Mucosa of rectum (tissue), 2 donors: ENCODE results near the gene OPCML.

Experiments used
- H3K27ac ChIP-seq, 2 donors: one replicate each; pipeline ENCODE4 v1.7.0; 2013; ENCODE audit warnings: inconsistent platforms in 2 of 2, low read depth in 2 of 2, low read length in 2 of 2
- H3K27me3 ChIP-seq, 2 donors: one replicate each; pipeline ENCODE4 v1.7.0; 2013; ENCODE audit warnings: low read length in 2 of 2; ENCODE audit not compliant: control insufficient read depth in 2 of 2, insufficient read depth in 2 of 2
- H3K36me3 ChIP-seq, 2 donors: one replicate each; pipeline ENCODE4 v1.7.0; 2013; ENCODE audit warnings: low read length in 2 of 2; ENCODE audit not compliant: control insufficient read depth in 2 of 2, insufficient read depth in 2 of 2
- H3K4me1 ChIP-seq, 2 donors: one replicate each; pipeline ENCODE4 v1.7.0; 2013; ENCODE audit warnings: low read length in 2 of 2, mild to moderate bottlenecking in 1 of 2; ENCODE audit not compliant: control insufficient read depth in 2 of 2, insufficient read depth in 2 of 2
- H3K4me3 ChIP-seq, 2 donors: one replicate each; pipeline ENCODE4 v1.7.0; 2013; ENCODE audit warnings: low read length in 2 of 2
- H3K9ac ChIP-seq, 2 donors: one replicate each; pipeline ENCODE4 v1.7.0; 2013; ENCODE audit warnings: low read length in 2 of 2, low read depth in 1 of 2, mild to moderate bottlenecking in 1 of 2
- H3K9me3 ChIP-seq, 2 donors: one replicate each; pipeline ENCODE4 v1.7.0; 2013; ENCODE audit warnings: low read length in 2 of 2; ENCODE audit not compliant: control insufficient read depth in 2 of 2
- donor health status: healthy.
- donor health status: Normal muscosa, but diverticular disease.

The OPCML gene

DNA sequence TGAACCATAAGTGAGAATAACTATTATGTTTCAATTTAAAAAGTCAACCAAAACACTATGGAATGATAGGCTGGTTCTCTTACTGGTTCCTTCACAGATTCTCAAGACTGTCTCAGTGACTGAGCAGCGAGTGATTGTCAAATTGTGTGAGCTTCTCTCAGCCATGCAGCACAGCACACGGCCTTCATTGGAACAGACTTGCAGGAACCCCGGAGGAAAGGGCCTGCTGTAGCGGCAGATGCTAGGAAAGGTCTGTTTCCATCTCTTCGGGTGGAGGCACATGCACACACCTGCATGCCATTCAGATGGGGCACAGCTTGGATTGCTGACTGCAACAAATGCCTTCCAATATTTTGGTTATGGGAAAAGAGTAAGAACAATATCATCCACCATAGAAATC lies 741.8 kb downstream of the OPCML start:
- Histone ChIP-seq H3K27ac (no peak overlapping the region), H3K9me3 (no peaks in the 10 kb centered on the region), H3K36me3 (no peaks in the 10 kb centered on the region), H3K9ac (no peak overlapping the region), H3K4me3 (no peak overlapping the region), H3K4me1 (no peaks in the 10 kb centered on the region), H3K27me3 (no peaks in the 10 kb centered on the region)

DNA sequence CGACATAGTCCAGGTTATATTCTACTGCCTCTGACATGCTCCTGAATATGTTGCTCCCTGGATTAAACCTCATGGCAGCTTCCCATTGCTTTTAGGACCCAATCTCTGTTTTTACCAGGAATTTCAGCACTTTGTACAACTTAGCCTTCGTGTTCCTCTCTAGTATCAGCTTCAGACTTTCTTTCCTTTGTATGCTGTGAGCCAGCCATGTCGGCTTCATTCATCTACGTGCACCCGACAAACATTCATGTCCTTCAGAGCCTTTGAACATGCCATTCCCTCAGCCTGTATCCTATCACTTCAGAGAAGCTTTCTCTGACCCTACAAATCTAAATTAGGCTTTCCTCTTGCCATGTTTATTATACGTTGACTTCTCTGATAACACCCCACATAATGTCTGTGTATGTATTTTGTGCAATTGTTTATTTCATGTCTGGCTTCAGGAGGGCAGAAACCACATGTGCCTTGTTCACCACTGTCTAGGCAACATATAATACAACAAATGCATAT lies 743.4 kb downstream of the OPCML start:
- H3K9ac ChIP-seq, result no peak overlapping the region
- peaks cover 2 to 4% of the 10 kb centered on the region in 2 donors for H3K9me3 ChIP-seq
- H3K4me3 ChIP-seq, result no peak overlapping the region
- no peak overlapping the region for H3K27ac ChIP-seq
- no peaks in the 10 kb centered on the region for H3K27me3 ChIP-seq
- H3K36me3 ChIP-seq, result no peaks in the 10 kb centered on the region
- H3K4me1 ChIP-seq, result no peaks in the 10 kb centered on the region

DNA sequence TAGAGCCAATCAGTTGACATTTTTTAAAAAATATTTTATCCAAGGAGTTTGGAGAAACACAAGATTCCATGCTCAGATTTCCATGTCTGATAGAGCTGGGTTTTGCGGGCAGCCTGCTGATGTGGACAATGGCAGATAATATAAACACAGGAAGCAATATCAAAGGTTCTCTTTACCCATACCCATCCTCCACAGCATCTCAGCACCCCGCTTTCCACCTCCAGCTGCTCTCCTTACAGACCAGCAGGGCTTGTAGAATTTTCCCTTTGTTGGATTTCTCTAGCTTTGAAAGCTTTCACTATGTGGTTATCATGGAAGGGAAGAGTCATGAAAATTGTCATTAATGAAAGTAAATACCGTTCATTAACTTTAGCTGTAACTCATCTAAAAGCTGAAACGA lies 746.4 kb downstream of the OPCML start:
- Histone ChIP-seq H3K27me3 (no peaks in the 10 kb centered on the region), H3K27ac (no peak overlapping the region), H3K36me3 (no peaks in the 10 kb centered on the region), H3K4me3 (no peak overlapping the region), H3K4me1 (no peaks in the 10 kb centered on the region), H3K9ac (no peak overlapping the region), H3K9me3 (peaks cover 2 to 4% of the 10 kb centered on the region in 2 donors)

DNA sequence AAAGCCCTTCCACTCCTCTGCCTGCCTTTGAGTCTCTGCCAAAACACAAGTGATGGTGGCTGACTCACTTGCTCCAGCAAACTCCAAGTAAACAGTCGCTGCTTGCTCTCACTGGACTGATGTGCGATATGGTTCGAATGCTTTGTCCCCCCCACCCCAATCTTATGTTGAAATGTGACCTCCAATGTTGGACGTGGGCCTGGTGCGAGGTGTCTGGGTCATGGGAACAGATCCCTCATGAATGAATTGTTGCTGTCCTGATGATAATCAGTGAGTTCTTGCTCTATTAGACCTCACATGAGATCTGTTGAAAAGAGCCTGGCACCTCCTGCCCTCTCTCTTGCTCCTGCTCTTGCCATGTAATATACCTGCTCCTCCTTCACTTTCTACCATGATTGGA lies 747.9 kb downstream of the OPCML start:
- no peaks in the 10 kb centered on the region for H3K4me1 ChIP-seq
- H3K27me3 ChIP-seq, result no peaks in the 10 kb centered on the region
- no peak overlapping the region for H3K27ac ChIP-seq
- H3K4me3 ChIP-seq, result no peak overlapping the region
- no peak overlapping the region for H3K9ac ChIP-seq
- H3K36me3 ChIP-seq, result no peaks in the 10 kb centered on the region
- H3K9me3 ChIP-seq, result peaks cover 2 to 4% of the 10 kb centered on the region in 2 donors

DNA sequence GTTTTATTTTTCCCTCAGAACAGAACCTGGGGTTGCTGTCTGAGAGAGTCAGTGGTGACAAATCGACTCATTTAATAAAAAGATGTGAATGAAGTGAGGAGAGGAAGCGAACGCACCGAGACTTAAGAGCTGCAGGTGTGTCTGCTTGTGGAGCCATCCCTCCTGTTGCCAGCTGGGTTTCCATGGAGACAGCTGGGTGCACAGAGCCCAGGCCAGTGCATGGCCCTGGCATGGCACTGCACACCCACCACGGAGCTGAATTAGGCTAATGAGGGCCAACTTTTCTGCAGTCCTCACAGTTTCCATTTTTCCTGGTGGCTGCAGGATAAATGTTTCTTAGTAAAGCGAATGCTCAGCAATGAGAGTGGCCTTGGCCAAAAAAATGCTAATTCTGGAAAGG lies 750.2 kb downstream of the OPCML start:
- Histone ChIP-seq H3K9me3 (peaks cover 2 to 4% of the 10 kb centered on the region in 2 donors), H3K27ac (no peak overlapping the region), H3K4me3 (no peak overlapping the region), H3K27me3 (no peaks in the 10 kb centered on the region), H3K4me1 (no peaks in the 10 kb centered on the region), H3K36me3 (no peaks in the 10 kb centered on the region), H3K9ac (no peak overlapping the region)

DNA sequence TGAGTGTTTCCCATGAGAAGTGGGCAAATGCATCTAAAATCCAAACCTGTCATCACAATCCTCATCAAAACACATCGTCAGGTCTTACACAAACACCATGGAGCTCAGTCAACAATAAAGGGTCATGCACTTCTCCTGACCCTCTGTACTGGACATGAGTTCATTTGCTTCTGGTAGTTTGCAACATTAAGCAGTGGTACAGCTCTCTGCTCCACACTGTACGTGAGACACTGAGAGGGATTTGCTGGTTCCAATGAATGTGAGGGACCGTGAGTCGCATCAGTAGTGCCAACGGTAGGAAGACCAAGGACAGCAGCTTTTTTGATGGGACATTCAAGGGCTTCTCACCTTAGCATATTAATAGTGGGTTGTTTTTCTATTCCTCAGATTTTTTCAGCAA lies 752.3 kb downstream of the OPCML start:
- Histone ChIP-seq H3K27ac (no peak overlapping the region), H3K36me3 (no peaks in the 10 kb centered on the region), H3K9ac (no peak overlapping the region), H3K4me1 (no peaks in the 10 kb centered on the region), H3K9me3 (peaks cover 0 to 4% of the 10 kb centered on the region in 2 donors), H3K4me3 (no peak overlapping the region), H3K27me3 (no peaks in the 10 kb centered on the region)

DNA sequence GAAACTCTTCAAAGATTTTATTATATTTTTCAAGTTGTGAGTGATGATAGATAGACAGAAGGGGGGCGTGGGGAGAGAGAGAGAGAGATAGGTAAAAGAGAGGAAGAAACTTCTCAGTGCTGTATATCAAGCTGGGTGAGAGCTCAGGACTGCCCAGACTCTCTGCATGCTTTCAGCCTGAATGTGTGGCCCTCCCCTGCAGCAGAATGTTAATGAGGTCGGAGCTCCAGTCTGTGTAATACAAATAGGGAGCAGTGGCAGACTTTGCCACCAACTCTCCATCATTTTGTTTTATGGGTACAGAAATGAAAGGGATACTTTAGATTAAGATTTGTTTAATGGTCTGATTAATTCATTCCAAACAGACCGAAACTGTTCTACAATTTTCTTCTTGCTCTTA lies 752.8 kb downstream of the OPCML start:
- H3K9me3 ChIP-seq, result peaks cover 0 to 4% of the 10 kb centered on the region in 2 donors
- H3K4me3 ChIP-seq, result no peak overlapping the region
- no peak overlapping the region for H3K9ac ChIP-seq
- H3K36me3 ChIP-seq, result no peaks in the 10 kb centered on the region
- no peaks in the 10 kb centered on the region for H3K27me3 ChIP-seq
- H3K27ac ChIP-seq, result no peak overlapping the region
- H3K4me1 ChIP-seq, result no peaks in the 10 kb centered on the region

DNA sequence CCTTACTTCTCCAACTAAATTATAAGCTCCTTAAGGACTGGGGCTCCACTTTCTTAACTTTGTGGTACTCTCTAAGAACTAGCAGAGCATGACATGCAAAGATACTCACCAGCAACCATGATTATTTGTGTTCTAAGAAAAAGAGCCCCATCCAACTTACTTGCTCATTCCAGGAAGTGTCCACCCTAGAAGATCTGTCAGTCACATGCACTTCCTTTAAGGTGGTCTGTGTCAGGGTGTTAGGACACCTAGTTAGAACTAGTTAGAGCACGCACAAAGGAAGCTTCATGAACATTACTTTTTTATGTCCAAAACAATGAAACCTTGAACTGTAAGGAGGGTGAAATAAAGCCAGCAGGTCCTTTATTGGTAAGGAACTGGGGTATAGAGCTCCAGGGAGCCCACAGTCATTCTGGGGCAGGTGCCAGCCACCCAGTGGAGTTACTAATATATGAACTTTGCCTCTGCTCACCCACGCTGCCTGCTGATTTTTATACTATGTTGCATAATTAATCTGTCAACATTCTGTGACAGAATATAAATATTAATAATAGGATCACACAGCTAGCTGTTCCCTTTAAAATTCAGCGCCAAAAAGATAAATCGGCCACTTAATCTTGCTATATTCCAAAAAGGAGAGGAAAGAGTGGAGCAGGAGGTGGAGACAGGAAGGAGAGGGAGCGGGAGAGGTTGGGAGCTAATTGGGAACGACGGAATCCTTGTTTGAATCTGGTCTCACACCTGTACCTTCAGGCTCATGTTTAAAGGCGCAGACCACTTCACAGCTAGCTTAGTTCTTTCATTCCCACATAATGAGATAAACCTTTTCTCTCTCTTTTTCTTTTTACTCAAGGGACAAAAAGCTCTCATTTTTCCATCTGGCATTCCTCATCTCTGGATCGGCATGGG lies 755.0 kb downstream of the OPCML start:
- Histone ChIP-seq H3K27ac (no peak overlapping the region), H3K4me1 (no peaks in the 10 kb centered on the region), H3K36me3 (no peaks in the 10 kb centered on the region), H3K9me3 (no peaks in the 10 kb centered on the region), H3K4me3 (no peak overlapping the region), H3K27me3 (no peaks in the 10 kb centered on the region), H3K9ac (no peak overlapping the region)

DNA sequence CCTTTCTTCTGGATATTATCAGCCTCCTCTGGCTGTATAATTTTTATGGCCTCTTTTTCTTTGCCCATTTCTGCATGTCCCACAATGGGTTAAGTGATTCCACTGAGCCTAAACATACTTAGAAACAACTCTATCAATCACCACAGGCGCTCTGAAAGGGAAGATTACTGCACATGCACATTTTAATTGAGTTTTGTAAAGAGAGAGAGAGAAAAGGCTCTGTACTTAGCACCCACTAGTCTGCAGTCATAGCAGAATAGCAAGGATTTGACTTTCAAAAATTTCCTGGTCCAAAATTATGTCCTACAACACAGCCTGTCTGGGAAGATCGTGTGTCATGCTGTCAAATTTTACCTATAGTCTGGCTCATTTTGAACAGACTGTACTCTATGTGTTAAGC lies 758.5 kb downstream of the OPCML start:
- H3K9ac ChIP-seq, result no peak overlapping the region
- H3K9me3 ChIP-seq, result peaks cover 0 to 3% of the 10 kb centered on the region in 2 donors
- H3K27ac ChIP-seq, result no peak overlapping the region
- H3K36me3 ChIP-seq, result no peaks in the 10 kb centered on the region
- H3K27me3 ChIP-seq, result no peaks in the 10 kb centered on the region
- H3K4me3 ChIP-seq, result no peak overlapping the region
- H3K4me1 ChIP-seq, result no peaks in the 10 kb centered on the region

DNA sequence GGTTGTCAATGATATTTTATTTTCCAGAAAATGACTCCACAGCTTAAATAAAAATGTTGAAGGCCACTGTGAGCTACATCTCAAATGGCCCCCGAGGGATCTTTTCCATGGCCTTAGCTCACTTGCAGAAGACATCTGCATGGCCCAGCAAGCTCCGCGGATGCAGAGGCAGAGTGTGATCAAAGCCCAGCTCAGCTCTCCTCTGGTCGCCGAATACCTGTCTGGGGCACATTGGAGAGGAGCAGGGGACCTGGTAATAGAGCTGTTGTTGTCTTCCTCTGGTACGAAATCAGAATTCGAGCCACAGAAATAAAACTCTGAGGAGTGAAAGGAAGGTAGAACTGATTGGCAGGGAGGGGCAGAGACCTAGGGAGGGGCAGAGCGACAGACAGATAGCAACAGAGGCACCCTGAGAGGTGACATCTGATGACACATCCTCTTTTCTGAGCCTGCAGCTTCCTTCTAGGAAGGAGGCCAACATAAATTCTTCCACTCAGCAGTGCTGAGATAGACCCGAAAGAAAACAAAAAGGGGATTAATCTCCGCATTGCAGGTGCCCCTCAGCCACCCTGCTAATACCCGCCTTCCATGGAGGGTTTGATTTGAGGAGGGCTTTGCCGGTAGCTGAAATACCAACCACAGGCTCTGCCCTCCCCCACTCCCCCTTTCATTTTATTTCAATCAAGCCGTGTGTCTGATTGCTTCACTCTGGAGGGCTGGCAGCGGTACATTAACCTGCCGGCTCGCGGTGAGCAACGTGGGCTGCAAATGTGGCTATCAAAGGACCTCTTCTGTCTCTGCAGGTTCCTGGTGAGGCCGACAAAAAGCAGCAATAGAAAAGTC lies 759.4 kb downstream of the OPCML start:
- H3K4me1 ChIP-seq, result no peaks in the 10 kb centered on the region
- H3K4me3 ChIP-seq, result no peak overlapping the region
- peaks cover 3 to 5% of the 10 kb centered on the region in 2 donors for H3K9me3 ChIP-seq
- no peak overlapping the region for H3K9ac ChIP-seq
- no peak overlapping the region for H3K27ac ChIP-seq
- no peaks in the 10 kb centered on the region for H3K27me3 ChIP-seq
- no peaks in the 10 kb centered on the region for H3K36me3 ChIP-seq
